H9 (cell line): Measurements from ENCODE around the gene LSG1. TPM values are rescaled to one million over a fixed set of nuclear protein-coding genes. Genes with fewer than 3 reads are reported as not detected.

Experiments used
- DNase-seq: peaks from one replicate; pipeline ENCODE4 v3.0.0-alpha.2; 2017
- H2AFZ ChIP-seq: one replicate; pipeline ENCODE4 v1.6.1; 2013; ENCODE audit warnings: mild to moderate bottlenecking, low read length, control low read depth, moderate library complexity
- H2AK5ac ChIP-seq: 2 replicates; pipeline ENCODE4 v1.6.1; 2013; ENCODE audit warnings: low read length, control low read depth, mixed read lengths; ENCODE audit not compliant: insufficient read length
- H2BK120ac ChIP-seq: one replicate; pipeline ENCODE4 v1.6.1; 2013; ENCODE audit warnings: low read depth, mild to moderate bottlenecking, low read length, control low read depth, inconsistent platforms; ENCODE audit not compliant: poor library complexity, severe bottlenecking
- H2BK12ac ChIP-seq: 2 replicates; pipeline ENCODE4 v1.6.1; 2013; ENCODE audit warnings: low read length, control low read depth, mixed read lengths, low read depth; ENCODE audit not compliant: insufficient read length
- H2BK15ac ChIP-seq: 2 replicates; pipeline ENCODE4 v1.6.1; 2013; ENCODE audit warnings: low read depth, low read length, control low read depth
- H2BK20ac ChIP-seq: one replicate; pipeline ENCODE4 v1.6.1; 2013; ENCODE audit warnings: low read depth, mild to moderate bottlenecking, low read length, control low read depth, inconsistent platforms; ENCODE audit not compliant: poor library complexity, severe bottlenecking
- H2BK5ac ChIP-seq: 2 replicates; pipeline ENCODE4 v1.6.1; 2013; ENCODE audit warnings: low read length, control low read depth, mixed read lengths; ENCODE audit not compliant: insufficient read length
- H3K14ac ChIP-seq: 2 replicates; pipeline ENCODE4 v1.6.1; 2013; ENCODE audit warnings: low read length, control low read depth; ENCODE audit not compliant: insufficient read depth
- H3K18ac ChIP-seq: 2 replicates; pipeline ENCODE4 v1.6.1; 2013; ENCODE audit warnings: low read depth, mild to moderate bottlenecking, mixed read lengths, low read length, control low read depth; ENCODE audit not compliant: insufficient read length
- H3K23ac ChIP-seq: 2 replicates; pipeline ENCODE4 v1.6.1; 2013; ENCODE audit warnings: low read length, control low read depth, mixed read lengths, low read depth; ENCODE audit not compliant: insufficient read length
- H3K23me2 ChIP-seq: 2 replicates; pipeline ENCODE4 v1.6.1; 2013; ENCODE audit warnings: low read depth, mild to moderate bottlenecking, mixed read lengths, low read length, control low read depth; ENCODE audit not compliant: insufficient read length, poor library complexity, severe bottlenecking
- H3K27ac ChIP-seq: 2 replicates; pipeline ENCODE4 v1.5.1; 2013; ENCODE audit warnings: low read length, control low read depth, mixed read lengths, low read depth; ENCODE audit not compliant: insufficient read length
- H3K27me3 ChIP-seq: 2 replicates; pipeline ENCODE4 v1.6.1; 2013; ENCODE audit warnings: low read length, control low read depth, inconsistent platforms; ENCODE audit not compliant: insufficient read depth
- H3K4ac ChIP-seq: 2 replicates; pipeline ENCODE4 v1.6.1; 2013; ENCODE audit warnings: low read depth, mild to moderate bottlenecking, control low read depth, inconsistent platforms, low read length, moderate library complexity
- H3K4me1 ChIP-seq: 2 replicates; pipeline ENCODE4 v1.6.1; 2013; ENCODE audit warnings: low read length, control low read depth, inconsistent platforms; ENCODE audit not compliant: insufficient read depth
- H3K4me2 ChIP-seq: 2 replicates; pipeline ENCODE4 v1.6.1; 2013; ENCODE audit warnings: low read length, control low read depth, mixed read lengths; ENCODE audit not compliant: insufficient read length, insufficient read depth
- H3K56ac ChIP-seq: 2 replicates; pipeline ENCODE4 v1.6.1; 2013; ENCODE audit warnings: low read depth, mild to moderate bottlenecking, mixed read lengths, low read length, control low read depth; ENCODE audit not compliant: insufficient read length
- H3K79me1 ChIP-seq: 2 replicates; pipeline ENCODE4 v1.6.1; 2013; ENCODE audit warnings: low read depth, mild to moderate bottlenecking, moderate library complexity, low read length, control low read depth, inconsistent platforms; ENCODE audit not compliant: insufficient read depth, poor library complexity, severe bottlenecking
- H3K79me2 ChIP-seq: 2 replicates; pipeline ENCODE4 v1.6.1; 2013; ENCODE audit warnings: low read length, control low read depth, inconsistent platforms; ENCODE audit not compliant: insufficient read depth
- H3K9ac ChIP-seq: 2 replicates; pipeline ENCODE4 v1.6.1; 2013; ENCODE audit warnings: low read length, control low read depth, mixed read lengths; ENCODE audit not compliant: insufficient read length; ENCODE audit errors: extremely low read depth
- H3K9me3 ChIP-seq: one replicate; pipeline ENCODE4 v1.6.1; 2013; ENCODE audit warnings: low read depth, low read length, inconsistent platforms; ENCODE audit not compliant: control insufficient read depth
- H3T11ph ChIP-seq: one replicate; pipeline ENCODE4 v1.6.1; 2013; ENCODE audit warnings: mild to moderate bottlenecking, low read length, control low read depth, inconsistent platforms
- H4K20me1 ChIP-seq: one replicate; pipeline ENCODE4 v1.6.1; 2013; ENCODE audit not compliant: control insufficient read depth, insufficient read length, insufficient read depth
- H4K5ac ChIP-seq: 2 replicates; pipeline ENCODE4 v1.6.1; 2013; ENCODE audit warnings: low read depth, mild to moderate bottlenecking, mixed read lengths, low read length, control low read depth; ENCODE audit not compliant: insufficient read length
- H4K8ac ChIP-seq: replicated peaks from 2 replicates; pipeline ENCODE4 v1.6.1; 2013; ENCODE audit warnings: low read length, control low read depth, mixed read lengths, low read depth; ENCODE audit not compliant: insufficient read length
- H4K91ac ChIP-seq: 2 replicates; pipeline ENCODE4 v1.6.1; 2013; ENCODE audit warnings: low read depth, mild to moderate bottlenecking, moderate library complexity, mixed read lengths, low read length, control low read depth; ENCODE audit not compliant: insufficient read length
- H3K27ac Mint-ChIP-seq, 3 experiments: 2 replicates in 2 of 3; 3 replicates in 1 of 3; pipeline ENCODE4 v1.8.0; 2020 to 2021; ENCODE audit warnings: mixed read lengths in 3 of 3, mild to moderate bottlenecking in 1 of 3, moderate library complexity in 1 of 3
- H3K27me3 Mint-ChIP-seq: 2 replicates; pipeline ENCODE4 v1.8.0; 2021; ENCODE audit warnings: low read depth, mild to moderate bottlenecking, moderate library complexity, mixed read lengths
- H3K36me3 Mint-ChIP-seq, 3 experiments: 2 replicates in 2 of 3; 3 replicates in 1 of 3; pipeline ENCODE4 v1.8.0; 2020 to 2021; ENCODE audit warnings: low read depth in 3 of 3, mixed read lengths in 3 of 3; ENCODE audit not compliant: insufficient read depth in 1 of 3
- H3K4me1 Mint-ChIP-seq, 2 experiments: 2 replicates each; pipeline ENCODE4 v1.8.0; 2020; ENCODE audit warnings: mixed read lengths in 2 of 2
- H3K4me3 Mint-ChIP-seq, 2 experiments: 2 replicates in 1 of 2; 3 replicates in 1 of 2; pipeline ENCODE4 v1.8.0; 2020 to 2021; ENCODE audit warnings: mild to moderate bottlenecking in 2 of 2, mixed read lengths in 2 of 2, moderate library complexity in 1 of 2
- H3K9me3 Mint-ChIP-seq, 2 experiments: 2 replicates in 1 of 2; 3 replicates in 1 of 2; pipeline ENCODE4 v1.8.0; 2020; ENCODE audit warnings: mild to moderate bottlenecking in 2 of 2, mixed read lengths in 2 of 2, moderate library complexity in 1 of 2
- WGBS: extraction: QIAGEN DNeasy Blood & Tissue Kit; methylation state at CpG from one replicate; pipeline ENCODE4 v1.1.7; 2013; ENCODE audit warnings: missing lambda C conversion rate, low lambda C conversion rate, mixed read lengths; ENCODE audit not compliant: insufficient read length; ENCODE audit errors: extremely low coverage; 5-methylcytosine and 5-hydroxymethylcytosine counted together
- total RNA-seq: library from RNA; stranded (reverse); gene quantifications from 2 replicates; pipeline ENCODE4 v1.2.1, GENCODE V29; 2021
- TF ChIP-seq, protein P1 (sequence below): fragments of 200-600 bp; sonication (generic); conservative IDR thresholded peaks from 3 replicates; pipeline ENCODE4 v1.8.0; 2021; ENCODE audit warnings: antibody characterized with exemption, mild to moderate bottlenecking

The LSG1 gene
- total RNA-seq, 1 experiment from 2014 or later: 63.3 TPM

- Mint-ChIP-seq H3K27me3 (peaks cover 54% of the 10 kb centered on the region), H3K4me3 (peak within 1 kb of the TSS; percentile 72 to 92)
Measured at GRCh38 chr3:194685718-194686413, 13.9 kb upstream of the LSG1 start, which contains the start of gene FAM43A. Gene FAM43A (plus strand): TSS chr3:194685883. CDS start chr3:194686827, 944 bp downstream.

More at GRCh38 chr3:194685718-194686413, 13.9 kb upstream of the LSG1 start, which contains the start of gene FAM43A:
- peaks cover 24 to 34% of the 10 kb centered on the region in 2 experiments for H3K4me1 Mint-ChIP-seq
- no peaks in the 10 kb centered on the region for H3K79me2 ChIP-seq
- no peak within 1 kb of the TSS for H3T11ph ChIP-seq
- H2BK20ac ChIP-seq: no peak within 1 kb of the TSS
- H4K91ac ChIP-seq: no peak within 1 kb of the TSS
- no peaks in the 10 kb centered on the region for H3K4me1 ChIP-seq
- no peak within 1 kb of the TSS for H2BK12ac ChIP-seq
- H3K23me2 ChIP-seq: peaks cover 26% of the 10 kb centered on the region
- no peak within 1 kb of the TSS for H3K23ac ChIP-seq
- H2AK5ac ChIP-seq: no peak within 1 kb of the TSS
- no peak within 1 kb of the TSS for H4K5ac ChIP-seq
- peak within 1 kb of the TSS; percentile 74 for H3K4me2 ChIP-seq
- DNase-seq: peak; percentile 90
- H2AFZ ChIP-seq: no peak within 1 kb of the TSS
- peak within 1 kb of the TSS; percentile 10; the same call in 1 of the 2 replicates for H3K14ac ChIP-seq
- H2BK5ac ChIP-seq: no peak within 1 kb of the TSS
- H3K9me3 Mint-ChIP-seq: no peaks in the 10 kb centered on the region; a peak in 2 of 5 replicates
- no peak within 1 kb of the TSS for H3K27ac Mint-ChIP-seq
- H3K27ac ChIP-seq: no peak within 1 kb of the TSS
- H3K27me3 ChIP-seq: peaks cover 22% of the 10 kb centered on the region; the same call in 1 of the 2 replicates
- H3K9ac ChIP-seq: no peak within 1 kb of the TSS
- H3K56ac ChIP-seq: no peak within 1 kb of the TSS
- H3K9me3 ChIP-seq: no peaks in the 10 kb centered on the region
- TF ChIP-seq, protein P1, sequence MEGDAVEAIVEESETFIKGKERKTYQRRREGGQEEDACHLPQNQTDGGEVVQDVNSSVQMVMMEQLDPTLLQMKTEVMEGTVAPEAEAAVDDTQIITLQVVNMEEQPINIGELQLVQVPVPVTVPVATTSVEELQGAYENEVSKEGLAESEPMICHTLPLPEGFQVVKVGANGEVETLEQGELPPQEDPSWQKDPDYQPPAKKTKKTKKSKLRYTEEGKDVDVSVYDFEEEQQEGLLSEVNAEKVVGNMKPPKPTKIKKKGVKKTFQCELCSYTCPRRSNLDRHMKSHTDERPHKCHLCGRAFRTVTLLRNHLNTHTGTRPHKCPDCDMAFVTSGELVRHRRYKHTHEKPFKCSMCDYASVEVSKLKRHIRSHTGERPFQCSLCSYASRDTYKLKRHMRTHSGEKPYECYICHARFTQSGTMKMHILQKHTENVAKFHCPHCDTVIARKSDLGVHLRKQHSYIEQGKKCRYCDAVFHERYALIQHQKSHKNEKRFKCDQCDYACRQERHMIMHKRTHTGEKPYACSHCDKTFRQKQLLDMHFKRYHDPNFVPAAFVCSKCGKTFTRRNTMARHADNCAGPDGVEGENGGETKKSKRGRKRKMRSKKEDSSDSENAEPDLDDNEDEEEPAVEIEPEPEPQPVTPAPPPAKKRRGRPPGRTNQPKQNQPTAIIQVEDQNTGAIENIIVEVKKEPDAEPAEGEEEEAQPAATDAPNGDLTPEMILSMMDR: peak; percentile 24; the same call in 1 of the 3 replicates
- WGBS: no CpG with 5 or more reads among the region's 70 CpGs
- H4K8ac ChIP-seq: no peak within 1 kb of the TSS
- no peak within 1 kb of the TSS for H2BK15ac ChIP-seq
- H3K79me1 ChIP-seq: no peaks in the 10 kb centered on the region
- H4K20me1 ChIP-seq: no peaks in the 10 kb centered on the region
- H2BK120ac ChIP-seq: no peak within 1 kb of the TSS
- no peak within 1 kb of the TSS for H3K4ac ChIP-seq
- H3K36me3 Mint-ChIP-seq: no peaks in the 10 kb centered on the region
- no peak within 1 kb of the TSS for H3K18ac ChIP-seq
